Caco-2 (cell line): ENCODE measurements around the gene DEFB129. TPM values are rescaled to one million over a fixed set of nuclear protein-coding genes. Genes with fewer than 3 reads are reported as not detected.

Experiments used
- BruUV-seq: library from RNA; stranded (reverse); fragments of 400-500 nt; replicated peaks from 2 replicates; lab custom pipeline; 2021; lab: Mats Ljungman, UMichigan
- CTCF ChIA-PET: fragments of 300-600 bp; sonication (Branson Sonifier 250); formaldehyde crosslinking; loops from one replicate; lab custom pipeline; 2022; ENCODE audit warnings: antibody characterized with exemption; lab: Charles Lee
- POLR2A ChIA-PET: fragments of 300-600 bp; sonication (Branson Sonifier 250); formaldehyde crosslinking; loops from one replicate; lab custom pipeline; 2022; ENCODE audit warnings: antibody characterized with exemption; lab: Charles Lee
- DNase-seq, 2 experiments: peaks; one replicate each; pipeline versions ENCODE4 v3.0.0 to v3.0.0-alpha.2; 2020 to 2022
- H3K27me3 ChIP-seq: replicated peaks from 2 replicates; pipeline ENCODE4 v1.6.0; 2011; ENCODE audit warnings: low read length; ENCODE audit not compliant: control insufficient read depth, insufficient read depth
- H3K36me3 ChIP-seq: 2 replicates; pipeline ENCODE4 v1.5.1; 2011; ENCODE audit warnings: low read length; ENCODE audit not compliant: control insufficient read depth, insufficient read depth
- H3K4me1 ChIP-seq: fragments of 250-450 bp; sonication (Bioruptor Pico); 2 replicates; pipeline ENCODE4 v1.5.1; 2020; ENCODE audit warnings: mild to moderate bottlenecking
- H3K4me3 ChIP-seq: 2 replicates; pipeline ENCODE4 v1.5.1; 2011; ENCODE audit warnings: low read depth, mild to moderate bottlenecking, control low read depth, low read length
- H3K9me3 ChIP-seq: fragments of 250-450 bp; sonication (Bioruptor Pico); 2 replicates; pipeline ENCODE4 v1.5.1; 2020; ENCODE audit warnings: mild to moderate bottlenecking, moderate library complexity
- H3K27ac Mint-ChIP-seq: one replicate; pipeline ENCODE4 v1.8.0; 2022; ENCODE audit warnings: mixed read lengths; ENCODE audit not compliant: unreplicated experiment
- H3K27me3 Mint-ChIP-seq: one replicate; pipeline ENCODE4 v1.8.0; 2022; ENCODE audit warnings: mixed read lengths; ENCODE audit not compliant: insufficient read depth, unreplicated experiment
- H3K36me3 Mint-ChIP-seq: one replicate; pipeline ENCODE4 v1.8.0; 2022; ENCODE audit warnings: mild to moderate bottlenecking, mixed read lengths; ENCODE audit not compliant: insufficient read depth, unreplicated experiment
- H3K4me1 Mint-ChIP-seq: one replicate; pipeline ENCODE4 v1.8.0; 2022; ENCODE audit warnings: low read depth, mixed read lengths; ENCODE audit not compliant: unreplicated experiment
- H3K4me3 Mint-ChIP-seq: one replicate; pipeline ENCODE4 v1.8.0; 2022; ENCODE audit warnings: mild to moderate bottlenecking, moderate library complexity, mixed read lengths; ENCODE audit not compliant: unreplicated experiment
- H3K9me3 Mint-ChIP-seq: one replicate; pipeline ENCODE4 v1.8.0; 2022; ENCODE audit warnings: mixed read lengths; ENCODE audit not compliant: unreplicated experiment
- CTCF ChIP-seq, 2 experiments: fragments of 200-600 bp in 1 of 2; IDR thresholded peaks; 1 replicate in 1 of 2; 2 replicates in 1 of 2; pipeline versions ENCODE4 v1.5.1 to v1.8.0; 2011 to 2022; ENCODE audit warnings: antibody characterized with exemption in 1 of 2, control low read depth in 1 of 2, inconsistent platforms in 1 of 2, low read depth in 1 of 2, low read length in 1 of 2, mild to moderate bottlenecking in 1 of 2, moderate library complexity in 1 of 2; ENCODE audit not compliant: insufficient read depth in 1 of 2, severe bottlenecking in 1 of 2, unreplicated experiment in 1 of 2
- intact Hi-C: fragments of 100-400 bp; cut with micrococcal nuclease; formaldehyde crosslinking; loops from one replicate; pipeline ENCODE4 v1.10.0; 2022; ENCODE audit not compliant: unreplicated experiment
- total RNA-seq: library from RNA; stranded (reverse); gene quantifications from 2 replicates; pipeline ENCODE4 v1.2.3, GENCODE V29; 2022

Gene DEFB129
- total RNA-seq, 1 experiment from 2014 or later = not detected

- Mint-ChIP-seq H3K4me1 (no peaks in the 10 kb centered on the region), H3K27me3 (no peaks in the 10 kb centered on the region), H3K36me3 (peaks cover 9% of the 10 kb centered on the region), H3K4me3 (no peak overlapping the region), H3K9me3 (no peaks in the 10 kb centered on the region), H3K27ac (no peak overlapping the region)
- ChIA-PET POLR2A (no interaction called here), CTCF (no interaction called here)
- no peaks in the 10 kb centered on the region for H3K27me3 ChIP-seq
- no peak for TF ChIP-seq CTCF (IDR thresholded peaks at IDR 0.05; ENCODE audit: insufficient read depth in 1 of 2, low read depth in 1 of 2, low read length in 1 of 2, severe bottlenecking in 1 of 2, unreplicated experiment in 1 of 2)
- no peak overlapping the region for H3K4me3 ChIP-seq
- H3K9me3 ChIP-seq = no peaks in the 10 kb centered on the region
- DNase-seq = peak in 1 of 2 experiments; percentile 27
- no TSS peak for BruUV-seq
- H3K4me1 ChIP-seq = no peaks in the 10 kb centered on the region
- H3K36me3 ChIP-seq = peaks cover 4% of the 10 kb centered on the region
- intact Hi-C loops = no loop called here
These were observed 51.8 kb downstream of the DEFB129 start for GRCh38 chr20:278607-279571.

Other genes with a start within 250 kb of the DEFB129 start
- not detected in 2 replicates for gene DEFB125, start 139.6 kb upstream of the DEFB129 start, total RNA-seq
- gene DEFB126, start 84.7 kb upstream of the DEFB129 start, total RNA-seq = not detected in 2 replicates
- gene DEFB127, start 69.8 kb upstream of the DEFB129 start, total RNA-seq = not detected in 2 replicates
- not detected in 2 replicates for gene DEFB128, start 37.5 kb upstream of the DEFB129 start, total RNA-seq
- gene DEFB132, start 30.5 kb downstream of the DEFB129 start, total RNA-seq = not detected in 2 replicates
- 10.3 and 11.5 TPM in 2 replicates for gene C20orf96, start 63.5 kb downstream of the DEFB129 start, total RNA-seq
- gene ZCCHC3, start 70.3 kb downstream of the DEFB129 start, total RNA-seq = 34.4 and 37.2 TPM in 2 replicates
- gene SOX12, start 98.3 kb downstream of the DEFB129 start, total RNA-seq = 13.9 and 14.7 TPM in 2 replicates
- gene NRSN2, start 119.9 kb downstream of the DEFB129 start, total RNA-seq = 24.6 and 27.5 TPM in 2 replicates
- 113 and 132 TPM in 2 replicates for gene TRIB3, start 153.5 kb downstream of the DEFB129 start, total RNA-seq
- 103 and 111 TPM in 2 replicates for gene RBCK1, start 181.0 kb downstream of the DEFB129 start, total RNA-seq
- gene TBC1D20, start 235.3 kb downstream of the DEFB129 start, total RNA-seq = 30.0 and 35.8 TPM in 2 replicates